Keratinocyte (primary cell): ENCODE results near the gene CCDC148.

Experiments
- EZH2 ChIP-seq: IDR thresholded peaks from one replicate; pipeline ENCODE4 v1.6.1; 2012; ENCODE audit warnings: inconsistent platforms, mild to moderate bottlenecking, low read length, moderate library complexity
- TF ChIP-seq, protein P1 (sequence below), 3 experiments: IDR thresholded peaks in 1 of 3; conservative IDR thresholded peaks in 1 of 3; optimal IDR thresholded peaks in 1 of 3; 2 replicates in 2 of 3; 3 replicates in 1 of 3; pipeline versions ENCODE3 to v1.5.1; 2011; ENCODE audit warnings: low read length in 3 of 3, mild to moderate bottlenecking in 3 of 3, moderate library complexity in 2 of 3, control low read depth in 1 of 3, inconsistent platforms in 1 of 3; ENCODE audit not compliant: insufficient read depth in 2 of 3; ENCODE audit errors: extremely low read depth in 1 of 3

DNA sequence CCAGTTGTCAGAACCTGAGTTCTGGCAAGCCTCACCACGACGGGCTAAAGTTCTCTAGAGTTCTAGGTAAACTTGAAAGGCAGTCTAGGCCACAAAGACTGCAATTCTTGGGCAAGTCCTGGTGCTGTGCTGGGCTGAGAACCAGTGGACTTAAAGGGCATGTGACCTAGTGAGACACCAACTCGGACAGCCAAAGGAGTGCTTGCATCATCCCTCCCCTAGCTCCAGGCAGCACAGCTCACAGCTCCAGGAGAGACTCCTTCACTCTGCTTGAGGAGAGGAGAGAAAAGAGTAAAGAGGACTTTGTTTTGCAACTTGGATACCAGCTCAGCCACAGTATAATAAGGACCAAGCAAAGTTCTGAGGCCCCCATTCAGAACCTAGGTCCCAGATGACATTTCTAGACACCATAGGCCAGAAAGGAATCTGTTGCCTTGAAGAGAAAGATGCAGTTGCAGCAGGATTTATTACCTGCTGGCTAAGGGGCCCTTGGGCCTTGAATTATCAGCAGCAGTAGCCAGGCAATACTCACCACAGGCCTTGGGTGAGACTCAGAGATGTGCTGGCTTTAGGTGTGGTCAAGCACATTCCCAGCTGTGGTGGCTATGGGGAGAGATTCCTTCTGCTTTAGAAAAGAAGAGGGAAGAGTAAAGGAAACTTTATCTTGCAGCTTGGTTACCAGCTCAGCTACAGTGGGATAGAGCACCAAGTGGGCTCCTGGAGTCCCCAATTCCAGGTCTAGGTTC, 303.1 kb downstream of the CCDC148 start:
- TF ChIP-seq, protein P1, sequence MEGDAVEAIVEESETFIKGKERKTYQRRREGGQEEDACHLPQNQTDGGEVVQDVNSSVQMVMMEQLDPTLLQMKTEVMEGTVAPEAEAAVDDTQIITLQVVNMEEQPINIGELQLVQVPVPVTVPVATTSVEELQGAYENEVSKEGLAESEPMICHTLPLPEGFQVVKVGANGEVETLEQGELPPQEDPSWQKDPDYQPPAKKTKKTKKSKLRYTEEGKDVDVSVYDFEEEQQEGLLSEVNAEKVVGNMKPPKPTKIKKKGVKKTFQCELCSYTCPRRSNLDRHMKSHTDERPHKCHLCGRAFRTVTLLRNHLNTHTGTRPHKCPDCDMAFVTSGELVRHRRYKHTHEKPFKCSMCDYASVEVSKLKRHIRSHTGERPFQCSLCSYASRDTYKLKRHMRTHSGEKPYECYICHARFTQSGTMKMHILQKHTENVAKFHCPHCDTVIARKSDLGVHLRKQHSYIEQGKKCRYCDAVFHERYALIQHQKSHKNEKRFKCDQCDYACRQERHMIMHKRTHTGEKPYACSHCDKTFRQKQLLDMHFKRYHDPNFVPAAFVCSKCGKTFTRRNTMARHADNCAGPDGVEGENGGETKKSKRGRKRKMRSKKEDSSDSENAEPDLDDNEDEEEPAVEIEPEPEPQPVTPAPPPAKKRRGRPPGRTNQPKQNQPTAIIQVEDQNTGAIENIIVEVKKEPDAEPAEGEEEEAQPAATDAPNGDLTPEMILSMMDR (optimal IDR thresholded peaks at IDR 0.05 in 1 of 3, IDR thresholded peaks at IDR 0.05 in 1 of 3, conservative IDR thresholded peaks at IDR 0.05 in 1 of 3; ENCODE audit: extremely low read depth in 1 of 3, insufficient read depth in 2 of 3, low read length in 3 of 3), result no peak
- no peak for TF ChIP-seq EZH2
